HUDEP-2 (cell line): Measurements from ENCODE around the gene ZNF234.
"Not testable (repeated sequence)": the region's sequence is repeated elsewhere in the genome, so short reads cannot be mapped to it uniquely, and the experiment has no call there.

Source experiments
- DNase-seq, 76 experiments: peaks; one replicate each; lab custom pipeline; 2025; ENCODE audit not compliant: unreplicated experiment in 76 of 76; lab: John Stamatoyannopoulos, UW

ZNF234 gene

DNA sequence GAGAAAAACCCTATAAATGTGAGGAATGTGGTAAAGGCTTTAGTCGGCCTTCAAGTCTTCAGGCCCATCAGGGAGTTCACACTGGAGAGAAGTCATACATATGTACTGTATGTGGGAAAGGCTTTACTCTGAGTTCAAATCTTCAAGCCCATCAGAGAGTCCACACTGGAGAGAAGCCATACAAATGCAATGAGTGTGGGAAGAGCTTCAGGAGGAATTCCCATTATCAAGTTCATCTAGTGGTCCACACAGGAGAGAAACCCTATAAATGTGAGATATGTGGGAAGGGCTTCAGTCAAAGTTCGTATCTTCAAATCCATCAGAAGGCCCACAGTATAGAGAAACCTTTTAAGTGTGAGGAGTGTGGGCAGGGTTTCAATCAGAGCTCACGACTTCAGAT, 35.2 kb downstream of the ZNF234 start:
- DNase-seq = no peak

DNA sequence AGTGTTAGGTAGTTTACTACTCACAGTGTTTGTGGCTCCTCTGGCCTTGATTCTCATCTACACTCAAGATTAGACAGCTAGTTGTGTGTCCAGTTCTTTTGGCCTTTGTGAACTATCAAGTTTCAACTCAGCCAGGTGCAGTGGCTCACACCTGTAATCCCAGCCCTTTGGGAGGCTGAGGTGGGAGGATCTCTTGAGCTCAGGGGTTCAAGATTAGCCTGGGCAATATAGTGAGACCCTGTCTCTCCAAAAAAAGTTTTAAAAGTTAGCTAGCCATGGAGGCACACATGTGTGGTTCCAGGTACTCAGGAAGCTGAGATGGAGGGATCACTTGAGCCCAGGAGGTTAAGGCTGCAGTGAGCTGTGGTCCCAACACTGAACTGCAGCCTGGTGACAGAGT, 39.6 kb downstream of the ZNF234 start:
- DNase-seq = no peak

DNA sequence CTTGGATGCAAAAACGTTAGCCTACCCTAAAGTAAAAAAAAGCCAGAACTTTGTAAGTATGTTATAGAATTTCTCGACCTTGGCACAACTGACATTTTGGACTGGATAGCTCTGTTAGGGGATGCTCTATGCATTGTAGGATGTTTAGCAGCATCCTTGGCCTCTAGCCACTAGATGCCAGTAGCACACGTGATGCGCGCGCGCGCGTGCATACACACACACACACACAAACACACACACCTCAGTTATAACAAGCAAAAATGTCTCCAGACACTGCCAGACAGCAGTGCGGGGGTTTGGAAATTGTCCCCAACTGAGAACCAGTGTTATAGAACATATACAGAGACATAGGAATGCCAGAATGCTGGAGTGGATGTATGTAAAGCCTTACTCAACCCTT, 40.8 kb downstream of the ZNF234 start:
- DNase-seq = no peak

DNA sequence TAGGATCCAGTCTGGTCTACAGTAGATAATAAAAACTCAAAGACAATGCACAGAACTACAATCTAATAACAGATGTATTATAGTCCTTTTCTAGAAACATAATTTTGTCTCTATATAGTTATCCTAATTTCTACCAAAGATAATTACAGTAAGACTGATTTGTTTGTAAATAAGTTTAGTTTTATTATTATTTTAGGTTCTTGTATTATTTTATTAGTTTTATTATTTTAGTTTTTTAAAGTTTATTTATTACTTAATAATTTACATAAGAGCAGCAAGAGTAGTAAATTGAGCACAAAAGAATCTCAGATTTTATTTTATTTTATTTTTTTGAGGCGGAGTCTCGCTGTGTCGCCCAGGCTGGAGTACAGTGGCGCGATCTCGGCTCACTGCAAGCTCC, 48.7 kb downstream of the ZNF234 start:
- DNase-seq = no peak

DNA sequence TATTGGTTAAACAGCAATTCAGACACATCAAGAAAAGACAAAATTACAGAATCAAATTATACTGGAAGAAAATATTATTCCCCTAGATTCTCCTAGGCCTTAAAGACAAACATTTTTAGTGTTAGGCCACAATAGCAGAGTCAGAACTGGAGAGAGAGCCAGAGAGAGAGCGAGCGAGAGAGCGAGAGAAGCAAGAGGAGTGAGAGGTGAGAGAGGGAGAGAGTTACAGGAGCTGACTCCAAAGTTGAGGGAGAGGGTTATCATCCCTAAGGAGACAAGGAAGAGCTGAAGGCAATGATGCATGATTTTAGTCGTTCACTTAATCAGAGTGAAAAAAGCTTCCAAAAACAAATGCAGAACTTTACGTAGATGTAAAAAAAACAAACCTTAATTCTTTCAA, 50.8 kb downstream of the ZNF234 start:
- no peak for DNase-seq

DNA sequence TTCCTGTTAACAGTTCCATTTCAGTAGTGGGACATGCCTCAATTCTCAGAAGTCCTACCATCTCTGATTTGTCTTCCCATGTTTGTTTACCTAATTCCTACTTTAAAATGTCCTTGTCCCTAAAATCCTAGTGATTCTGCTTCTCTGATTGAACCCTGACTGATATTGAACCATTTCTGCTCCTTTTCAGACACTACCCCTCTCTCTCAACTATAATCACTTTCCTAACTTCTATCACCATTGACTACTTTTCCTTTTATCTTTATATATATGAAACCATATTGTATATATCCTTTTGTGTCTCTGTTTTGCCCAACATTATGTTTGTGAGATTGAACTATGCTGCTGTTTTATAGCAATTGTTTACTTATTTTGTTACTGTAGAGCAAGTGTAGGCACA, 55.4 kb downstream of the ZNF234 start:
- no peak for DNase-seq

DNA sequence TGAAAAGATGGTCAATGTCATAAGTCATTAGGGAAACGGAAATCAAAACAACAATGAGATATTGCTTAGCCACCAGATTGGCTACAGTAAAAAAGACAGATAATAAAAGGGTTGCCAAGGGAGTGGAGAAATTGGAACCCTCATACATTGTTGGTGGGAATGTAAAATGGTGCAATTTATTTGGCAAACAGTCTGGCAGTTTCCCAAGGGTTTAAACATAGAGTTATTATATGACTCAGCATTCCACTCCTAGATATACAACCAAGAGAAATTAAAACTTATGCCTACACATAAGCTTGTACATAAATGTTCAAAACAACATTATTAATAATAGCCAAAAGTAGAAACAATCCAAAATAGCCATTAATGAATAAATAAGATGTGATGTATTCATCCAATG, 61.1 kb downstream of the ZNF234 start:
- no peak for DNase-seq

DNA sequence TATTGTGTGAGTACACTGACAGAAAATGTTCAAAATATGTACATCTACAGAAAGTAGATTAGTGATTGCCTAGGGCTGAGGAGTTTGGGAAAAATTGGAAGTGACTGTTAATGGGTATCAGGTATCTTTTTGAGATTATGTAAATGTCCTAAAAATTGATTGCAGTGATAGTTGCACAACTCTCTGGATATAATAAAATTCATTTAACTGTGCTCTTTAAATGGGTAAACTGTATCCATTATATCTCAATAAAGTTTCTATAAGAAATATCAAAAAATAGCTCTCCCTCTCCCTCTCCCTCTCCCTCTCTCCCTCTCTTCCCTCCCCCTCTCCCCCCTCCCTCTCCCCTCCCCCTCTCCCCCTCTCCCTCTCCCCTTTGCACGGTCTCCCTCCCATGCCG, 61.6 kb downstream of the ZNF234 start:
- DNase-seq = no peak

DNA sequence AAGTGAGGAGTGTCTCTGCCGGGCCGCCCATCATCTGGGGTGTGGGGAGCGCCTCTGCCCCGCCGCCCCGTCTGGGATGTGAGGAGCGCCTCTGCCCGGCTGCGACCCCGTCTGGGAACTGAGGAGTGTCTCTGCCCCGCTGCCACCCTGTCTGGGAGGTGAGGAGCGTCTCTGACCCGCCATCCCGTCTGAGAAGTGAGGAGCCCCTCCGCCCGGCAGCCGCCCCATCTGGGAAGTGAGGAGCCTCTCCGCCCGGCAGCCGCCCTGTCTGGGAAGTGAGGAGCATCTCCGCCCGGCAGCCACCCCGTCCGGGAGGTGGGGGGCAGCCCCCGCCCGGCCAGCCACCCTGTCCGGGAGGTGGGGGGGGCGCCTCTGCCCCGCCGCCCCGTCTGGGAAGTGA, 62.5 kb downstream of the ZNF234 start:
- DNase-seq = not testable (repeated sequence)

DNA sequence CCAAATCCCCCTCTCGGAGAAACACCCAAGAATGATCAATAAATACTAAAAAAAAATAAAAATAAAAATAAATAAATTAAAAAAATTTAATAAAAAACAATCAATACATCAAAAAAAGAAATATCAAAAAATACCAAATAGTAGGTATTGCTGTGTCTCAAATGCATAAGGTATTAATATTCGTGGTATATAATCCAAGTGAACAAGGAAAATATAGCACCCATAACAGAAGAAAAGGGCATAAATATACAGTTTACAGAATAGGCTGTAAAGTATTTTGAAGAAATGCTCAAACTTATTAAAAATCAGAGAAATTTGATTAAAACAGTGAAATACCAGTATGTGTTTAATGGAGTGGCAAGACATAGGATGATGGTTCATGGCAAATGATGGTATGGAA, 63.4 kb downstream of the ZNF234 start:
- no peak for DNase-seq

DNA sequence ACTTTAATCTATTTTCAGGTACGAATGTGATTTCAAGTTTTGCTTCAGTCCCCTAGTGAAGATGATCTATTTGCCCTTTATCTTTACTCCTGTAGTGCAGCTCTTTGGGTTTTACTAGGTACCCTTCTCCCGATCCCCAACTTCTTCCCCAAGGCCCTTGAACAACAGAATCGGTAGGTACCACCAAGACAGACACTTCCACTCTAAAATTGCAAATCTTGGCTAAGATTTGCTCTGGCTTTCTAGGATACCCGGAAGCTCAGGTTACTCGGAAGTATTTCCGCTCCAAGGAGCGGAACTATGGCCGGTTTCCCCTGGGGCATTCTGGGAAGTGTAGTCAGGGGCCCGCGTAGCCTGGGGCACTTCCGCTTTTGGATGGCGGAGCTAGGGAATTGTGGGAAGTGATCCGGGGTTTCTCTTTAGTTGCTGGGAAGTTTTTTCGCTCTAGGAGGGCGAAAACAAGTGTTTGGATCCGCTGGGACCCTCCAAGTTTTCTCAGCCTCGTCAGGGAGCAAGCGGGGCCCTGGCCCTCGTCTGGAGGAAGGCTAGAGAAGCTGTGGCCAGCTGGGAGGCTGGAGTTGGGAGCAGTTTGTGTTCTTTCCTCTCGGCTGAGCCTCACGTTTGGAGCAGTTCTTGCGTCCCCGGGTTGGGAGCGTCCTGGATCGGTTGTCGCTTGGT, 65.9 kb downstream of the ZNF234 start:
- DNase-seq = peak in 75 of 76 experiments; percentile 46 to 96 (median 90)
